GM10248 (cell line): ENCODE measurements around the gene PTPRG.
"Not testable (repeated sequence)": the region's sequence is repeated elsewhere in the genome, so short reads cannot be mapped to it uniquely, and the experiment has no call there.

Experiments
- CTCF ChIA-PET: fragments of 300-600 bp; sonication (Branson Sonifier 250); formaldehyde crosslinking; extraction: SDS; loops from one replicate; lab custom pipeline; 2021; ENCODE audit warnings: antibody characterized with exemption; lab: Yijun Ruan, JAX
- POLR2A ChIA-PET: fragments of 350-650 bp; sonication (Branson Sonifier 250); formaldehyde crosslinking; extraction: SDS; loops from one replicate; lab custom pipeline; 2020; ENCODE audit warnings: antibody characterized with exemption; lab: Yijun Ruan, JAX
- DNase-seq: peaks from one replicate; pipeline ENCODE4 v3.0.0; 2012; ENCODE audit errors: extremely low spot score
- TF ChIP-seq, protein P1 (sequence below): IDR thresholded peaks from 2 replicates; pipeline ENCODE4 v1.5.1; 2012; ENCODE audit warnings: mild to moderate bottlenecking, low read depth; ENCODE audit errors: extremely low read depth, missing control alignments, control extremely low read depth

PTPRG gene

DNA sequence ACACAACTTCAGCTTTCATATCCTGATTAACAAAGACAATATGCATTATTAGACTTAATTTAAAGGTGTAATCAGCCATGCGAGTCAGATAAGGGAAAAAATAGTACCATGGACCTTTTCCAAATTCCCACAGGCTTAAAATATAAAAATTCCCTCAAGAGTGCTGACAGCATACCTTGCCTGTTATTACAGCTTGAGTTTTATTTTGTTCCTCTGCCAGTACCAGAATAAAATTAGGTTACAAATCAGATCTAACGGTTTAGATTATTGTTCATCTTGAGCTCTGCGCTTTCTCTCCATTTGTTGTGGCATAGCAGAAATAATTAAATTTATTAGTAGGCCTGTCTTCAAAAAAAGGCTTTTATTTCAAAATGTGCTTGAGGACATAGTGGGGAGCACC lies 250.3 kb downstream of the PTPRG start:
- ChIA-PET CTCF (no interaction called here), POLR2A (no interaction called here)
- TF ChIP-seq, protein P1, sequence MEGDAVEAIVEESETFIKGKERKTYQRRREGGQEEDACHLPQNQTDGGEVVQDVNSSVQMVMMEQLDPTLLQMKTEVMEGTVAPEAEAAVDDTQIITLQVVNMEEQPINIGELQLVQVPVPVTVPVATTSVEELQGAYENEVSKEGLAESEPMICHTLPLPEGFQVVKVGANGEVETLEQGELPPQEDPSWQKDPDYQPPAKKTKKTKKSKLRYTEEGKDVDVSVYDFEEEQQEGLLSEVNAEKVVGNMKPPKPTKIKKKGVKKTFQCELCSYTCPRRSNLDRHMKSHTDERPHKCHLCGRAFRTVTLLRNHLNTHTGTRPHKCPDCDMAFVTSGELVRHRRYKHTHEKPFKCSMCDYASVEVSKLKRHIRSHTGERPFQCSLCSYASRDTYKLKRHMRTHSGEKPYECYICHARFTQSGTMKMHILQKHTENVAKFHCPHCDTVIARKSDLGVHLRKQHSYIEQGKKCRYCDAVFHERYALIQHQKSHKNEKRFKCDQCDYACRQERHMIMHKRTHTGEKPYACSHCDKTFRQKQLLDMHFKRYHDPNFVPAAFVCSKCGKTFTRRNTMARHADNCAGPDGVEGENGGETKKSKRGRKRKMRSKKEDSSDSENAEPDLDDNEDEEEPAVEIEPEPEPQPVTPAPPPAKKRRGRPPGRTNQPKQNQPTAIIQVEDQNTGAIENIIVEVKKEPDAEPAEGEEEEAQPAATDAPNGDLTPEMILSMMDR: no peak
- no peak for DNase-seq

GRCh38 chr3:61812085-61812484 lies 250.7 kb downstream of the PTPRG start:
- ChIA-PET CTCF (interaction anchor here (1.0 kb wide), 1 partner anchor 10 kb away, joined by 3 read pairs; no protein-coding TSS in a partner anchor), POLR2A (no interaction called here)
- DNase-seq: no peak
- TF ChIP-seq, protein P1: no peak

- POLR2A ChIA-PET: no interaction called here
- CTCF ChIA-PET: interaction anchor here (1.0 kb wide), 1 partner anchor 9 kb away, joined by 3 read pairs; no protein-coding TSS in a partner anchor
- TF ChIP-seq, protein P1: no peak
- DNase-seq: no peak
Measured at GRCh38 chr3:61812517-61812916, 251.1 kb downstream of the PTPRG start.

GRCh38 chr3:61813636-61814035 lies 252.3 kb downstream of the PTPRG start:
- ChIA-PET POLR2A (no interaction called here), CTCF (no interaction called here)
- DNase-seq: no peak
- TF ChIP-seq, protein P1: no peak

DNA sequence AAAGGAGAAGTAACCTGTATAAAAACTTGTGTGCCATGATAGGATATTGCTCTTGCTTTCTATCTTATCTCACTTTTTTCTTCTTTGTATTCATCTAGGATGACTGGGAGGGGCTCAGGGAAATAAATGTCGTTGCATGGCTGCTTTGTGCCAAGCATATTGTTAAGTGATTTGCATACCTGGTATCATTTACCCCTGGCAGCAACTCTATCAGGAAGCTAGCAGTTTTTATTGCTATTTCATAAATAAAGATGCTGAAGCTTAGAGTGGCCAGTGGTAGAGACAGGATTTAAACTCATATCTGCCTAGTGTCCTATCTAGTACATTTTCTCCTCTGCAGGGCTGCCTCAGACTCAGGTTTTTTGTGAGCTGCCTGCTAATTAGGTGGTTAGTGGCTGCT lies 253.3 kb downstream of the PTPRG start:
- no peak for DNase-seq
- POLR2A ChIA-PET: no interaction called here
- CTCF ChIA-PET: interaction anchor here (1.2 kb wide), 1 partner anchor 10 kb away, joined by 3 read pairs; no protein-coding TSS in a partner anchor
- TF ChIP-seq, protein P1: no peak

GRCh38 chr3:61816304-61816703 lies 254.9 kb downstream of the PTPRG start:
- CTCF ChIA-PET, DNase-seq, POLR2A ChIA-PET: not testable (repeated sequence)

DNA sequence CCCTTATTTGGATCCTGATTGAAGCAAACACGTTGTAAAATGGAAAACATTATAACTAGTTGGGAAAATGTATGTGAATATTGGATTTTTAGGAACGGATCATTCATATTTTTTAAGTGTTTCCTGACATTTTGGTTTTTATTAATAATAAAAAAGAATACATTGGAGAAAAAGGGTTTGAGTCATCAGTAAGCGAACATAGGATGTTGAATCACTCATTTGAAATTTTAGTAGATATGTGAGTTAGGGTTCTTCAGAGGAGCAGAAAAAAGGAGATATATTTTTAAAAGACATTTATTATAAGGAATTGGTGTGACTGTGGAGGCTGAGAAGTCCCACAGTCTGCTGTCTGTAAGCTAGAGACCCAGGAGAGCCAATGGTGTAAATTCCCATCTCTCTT lies 258.5 kb downstream of the PTPRG start:
- TF ChIP-seq, protein P1: no peak
- ChIA-PET POLR2A (no interaction called here), CTCF (interaction anchor here (1.3 kb wide), 1 partner anchor 10 kb away, joined by 3 read pairs; no protein-coding TSS in a partner anchor)
- no peak for DNase-seq
